ENCODE data around the gene CORO2A. TPM values are rescaled to one million over a fixed set of nuclear protein-coding genes. Genes with fewer than 3 reads are reported as not detected.

Gene CORO2A
- total and polyA plus RNA-seq, 2 donors (not counting 3 experiments of a cell fraction or from before 2014, with no cell fraction given): 0.35 to 0.53 TPM

DNA sequence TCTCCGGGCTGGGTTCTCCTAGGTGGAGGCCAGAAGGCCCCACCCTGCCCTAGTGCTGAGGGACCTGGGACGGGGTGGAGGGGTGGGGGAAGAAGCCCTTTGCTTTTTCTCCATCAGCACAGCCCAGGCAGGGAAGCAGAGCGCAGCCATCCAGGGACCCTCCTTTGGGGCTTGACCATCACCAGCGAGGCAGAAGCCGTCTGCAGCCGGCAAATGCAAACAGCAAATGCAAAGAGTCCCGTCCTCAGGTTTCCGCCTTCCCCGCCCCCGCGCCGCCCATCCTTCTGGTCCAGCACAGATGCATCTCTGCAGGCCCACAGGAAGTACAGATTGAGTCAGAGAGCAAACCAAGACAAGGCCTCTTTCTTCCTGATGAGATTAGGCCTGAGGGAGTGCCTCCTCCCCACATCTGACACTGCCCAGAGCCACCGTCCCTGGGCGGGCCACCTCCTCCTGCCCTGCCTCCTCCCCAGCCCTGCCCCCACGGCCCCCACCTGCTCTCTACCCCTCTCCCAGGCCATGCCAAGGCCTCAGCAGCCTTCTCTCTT, 23.4 kb downstream of the CORO2A start:
- BruUV-seq (replicated peaks): no TSS peak
- Histone ChIP-seq H4K20me1 (replicated peaks; ENCODE audit: control insufficient read depth, extremely low read depth, insufficient read depth, low read length) (no peaks in the 10 kb centered on the region), H3K4me2 (ENCODE audit: insufficient read depth, low read length) (no peak overlapping the region), H3K9me3 (replicated peaks; ENCODE audit: control insufficient read depth, insufficient read depth, low read length) (no peaks in the 10 kb centered on the region), H3K79me2 (ENCODE audit: control insufficient read depth, insufficient read depth, low read length) (no peaks in the 10 kb centered on the region), H3K4me3 (replicated peaks in 1 of 3; ENCODE audit: insufficient read depth in 1 of 3, low read depth in 1 of 3, low read length in 3 of 3) (no peak overlapping the region), H2AFZ (ENCODE audit: low read depth, low read length) (no peak overlapping the region), H3K9ac (replicated peaks; ENCODE audit: extremely low read depth, insufficient read depth, low read length) (no peak overlapping the region), H3K9me1 (replicated peaks; ENCODE audit: control insufficient read depth, extremely low read depth, insufficient read depth, low read length) (no peaks in the 10 kb centered on the region), H3K4me1 (ENCODE audit: control insufficient read depth, extremely low read depth, insufficient read depth, low read length) (no peaks in the 10 kb centered on the region), H3K27me3 (ENCODE audit: control insufficient read depth in 2 of 2, insufficient read depth in 2 of 2, low read length in 2 of 2) (no peaks in the 10 kb centered on the region), H3K36me3 (ENCODE audit: control insufficient read depth in 2 of 2, extremely low read depth in 1 of 2, insufficient read depth in 2 of 2, low read length in 2 of 2) (no peaks in the 10 kb centered on the region), H3K27ac (ENCODE audit: insufficient read depth, low read depth, low read length) (no peak overlapping the region)
- CTCF ChIA-PET: no interaction called here
- dilution Hi-C loops (cut with MboI; ENCODE audit: extremely low pct_ligation_motif_present, low sequenced_read_pairs): no loop called here
- POLR2A ChIA-PET: no interaction called here
- intact Hi-C loops (cut with micrococcal nuclease): no loop called here
- peak; percentile 43 for FAIRE-seq
- TF ChIP-seq FOS (IDR thresholded peaks at IDR 0.05; ENCODE audit: borderline replicate concordance, insufficient read depth, low read length) (no peak), POLR2A (IDR thresholded peaks at IDR 0.05; ENCODE audit: low read depth, low read length) (no peak), POLR2AphosphoS5 (IDR thresholded peaks at IDR 0.05; ENCODE audit: insufficient read depth, low read depth, low read length) (no peak), EZH2 (IDR thresholded peaks at IDR 0.05; ENCODE audit: borderline replicate concordance, low read depth, low read length, severe bottlenecking) (no peak), GATA2 (IDR thresholded peaks at IDR 0.05; ENCODE audit: insufficient read depth, insufficient read length, low read depth, low read length) (no peak), JUN (IDR thresholded peaks at IDR 0.05; ENCODE audit: borderline replicate concordance, insufficient read depth, insufficient read length, low read depth) (no peak), MYC (IDR thresholded peaks at IDR 0.05; ENCODE audit: low read depth, low read length) (no peak)
- TF ChIP-seq, protein P1, sequence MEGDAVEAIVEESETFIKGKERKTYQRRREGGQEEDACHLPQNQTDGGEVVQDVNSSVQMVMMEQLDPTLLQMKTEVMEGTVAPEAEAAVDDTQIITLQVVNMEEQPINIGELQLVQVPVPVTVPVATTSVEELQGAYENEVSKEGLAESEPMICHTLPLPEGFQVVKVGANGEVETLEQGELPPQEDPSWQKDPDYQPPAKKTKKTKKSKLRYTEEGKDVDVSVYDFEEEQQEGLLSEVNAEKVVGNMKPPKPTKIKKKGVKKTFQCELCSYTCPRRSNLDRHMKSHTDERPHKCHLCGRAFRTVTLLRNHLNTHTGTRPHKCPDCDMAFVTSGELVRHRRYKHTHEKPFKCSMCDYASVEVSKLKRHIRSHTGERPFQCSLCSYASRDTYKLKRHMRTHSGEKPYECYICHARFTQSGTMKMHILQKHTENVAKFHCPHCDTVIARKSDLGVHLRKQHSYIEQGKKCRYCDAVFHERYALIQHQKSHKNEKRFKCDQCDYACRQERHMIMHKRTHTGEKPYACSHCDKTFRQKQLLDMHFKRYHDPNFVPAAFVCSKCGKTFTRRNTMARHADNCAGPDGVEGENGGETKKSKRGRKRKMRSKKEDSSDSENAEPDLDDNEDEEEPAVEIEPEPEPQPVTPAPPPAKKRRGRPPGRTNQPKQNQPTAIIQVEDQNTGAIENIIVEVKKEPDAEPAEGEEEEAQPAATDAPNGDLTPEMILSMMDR (IDR thresholded peaks at IDR 0.05; ENCODE audit: extremely low read depth in 1 of 2, insufficient read depth in 1 of 2, low read depth in 1 of 2, low read length in 2 of 2): no peak
- TF ChIP-seq, protein P2, sequence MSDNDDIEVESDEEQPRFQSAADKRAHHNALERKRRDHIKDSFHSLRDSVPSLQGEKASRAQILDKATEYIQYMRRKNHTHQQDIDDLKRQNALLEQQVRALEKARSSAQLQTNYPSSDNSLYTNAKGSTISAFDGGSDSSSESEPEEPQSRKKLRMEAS (IDR thresholded peaks at IDR 0.05; ENCODE audit: insufficient read depth, insufficient read length): no peak
- no peak for DNase-seq (ENCODE audit: low read depth, low spot score)
